PC-9 (cell line): ENCODE measurements around the gene EWSR1. TPM values are rescaled to one million over a fixed set of nuclear protein-coding genes. Genes with fewer than 3 reads are reported as not detected.

ENCODE experiments used
- BruUV-seq: library from RNA; stranded (reverse); fragments of 400-500 nt; replicated peaks from 2 replicates; lab custom pipeline; 2021; lab: Mats Ljungman, UMichigan
- CTCF ChIA-PET: fragments of 300-600 bp; sonication (Branson Sonifier 250); formaldehyde crosslinking; loops from one replicate; lab custom pipeline; 2022; ENCODE audit warnings: antibody characterized with exemption; lab: Charles Lee
- POLR2A ChIA-PET: fragments of 300-600 bp; sonication (Branson Sonifier 250); formaldehyde crosslinking; loops from one replicate; lab custom pipeline; 2022; ENCODE audit warnings: antibody characterized with exemption; ENCODE audit not compliant: unreplicated experiment; lab: Charles Lee
- DNase-seq, 2 experiments: peaks; one replicate each; pipeline versions ENCODE4 v3.0.0 to v3.0.0-alpha.2; 2015 to 2022; ENCODE audit warnings: mixed read lengths in 1 of 2
- H2AFZ ChIP-seq: fragments of 200-600 bp; sonication (generic); 2 replicates; pipeline ENCODE4 v1.8.1; 2017; ENCODE audit warnings: antibody characterized with exemption
- H3F3A ChIP-seq: fragments of 200-600 bp; sonication (generic); 2 replicates; pipeline ENCODE4 v1.8.1; 2017; ENCODE audit warnings: antibody characterized with exemption, mild to moderate bottlenecking, low read depth; ENCODE audit not compliant: insufficient read depth
- H3K27ac ChIP-seq: fragments of 200-600 bp; sonication (generic); 2 replicates; pipeline ENCODE4 v1.6.1; 2016; ENCODE audit warnings: mixed run types
- H3K27me3 ChIP-seq: fragments of 200-600 bp; sonication (generic); 2 replicates; pipeline ENCODE4 v1.6.1; 2016; ENCODE audit warnings: low read depth, mixed run types; ENCODE audit not compliant: insufficient read depth
- H3K36me3 ChIP-seq: fragments of 200-600 bp; sonication (generic); 2 replicates; pipeline ENCODE4 v1.6.1; 2016; ENCODE audit warnings: low read depth, mixed run types
- H3K4me1 ChIP-seq: fragments of 200-600 bp; sonication (generic); replicated peaks from 2 replicates; pipeline ENCODE4 v1.6.1; 2016; ENCODE audit warnings: mixed run types; ENCODE audit not compliant: insufficient read depth
- H3K4me2 ChIP-seq: fragments of 200-600 bp; sonication (generic); 2 replicates; pipeline ENCODE4 v1.6.1; 2017; ENCODE audit warnings: mixed run types
- H3K4me3 ChIP-seq: fragments of 200-600 bp; sonication (generic); 2 replicates; pipeline ENCODE4 v1.6.1; 2016; ENCODE audit warnings: mixed run types
- H3K79me2 ChIP-seq: fragments of 200-600 bp; sonication (generic); 2 replicates; pipeline ENCODE4 v1.6.1; 2017; ENCODE audit warnings: low read depth, mixed run types
- H3K9me2 ChIP-seq: fragments of 200-600 bp; sonication (generic); 2 replicates; pipeline ENCODE4 v1.8.1; 2017; ENCODE audit warnings: mild to moderate bottlenecking; ENCODE audit not compliant: insufficient read depth
- H3K9me3 ChIP-seq: fragments of 200-600 bp; sonication (generic); 2 replicates; pipeline ENCODE4 v1.8.1; 2016; ENCODE audit warnings: low read depth; ENCODE audit not compliant: insufficient read depth
- H4K20me1 ChIP-seq: fragments of 200-600 bp; sonication (generic); 2 replicates; pipeline ENCODE4 v1.8.1; 2017; ENCODE audit not compliant: insufficient read depth
- CTCF ChIP-seq: fragments of 200-600 bp; sonication (generic); conservative IDR thresholded peaks from 2 replicates; pipeline ENCODE4 v1.6.1; 2017; ENCODE audit warnings: mixed run types, antibody characterized with exemption, mild to moderate bottlenecking, moderate library complexity
- EZH2 ChIP-seq: fragments of 200-600 bp; sonication (generic); IDR thresholded peaks from 2 replicates; pipeline ENCODE4 v1.8.0; 2017; ENCODE audit warnings: antibody characterized with exemption, low read depth
- intact Hi-C: fragments of 100-400 bp; cut with micrococcal nuclease; formaldehyde crosslinking; loops from one replicate; pipeline ENCODE4 v1.10.0; 2022; ENCODE audit not compliant: unreplicated experiment
- total RNA-seq: library from RNA; stranded (reverse); gene quantifications from 2 replicates; pipeline ENCODE4 v1.2.3, GENCODE V29; 2021

EWSR1 gene
- total RNA-seq, 1 experiment from 2014 or later: 200 TPM

GRCh38 chr22:29340566-29340965 is 72.5 kb downstream of the EWSR1 start:
- BruUV-seq: no TSS peak
- ChIA-PET CTCF (no interaction called here), POLR2A (no interaction called here)
- no peak overlapping the region for H3K4me2 ChIP-seq
- no peak for DNase-seq
- H2AFZ ChIP-seq: no peak overlapping the region
- peaks cover 37% of the 10 kb centered on the region for H3K4me1 ChIP-seq
- no peak for TF ChIP-seq EZH2
- peaks cover 23% of the 10 kb centered on the region for H3F3A ChIP-seq
- no peak overlapping the region for H3K4me3 ChIP-seq
- H3K9me2 ChIP-seq: no peaks in the 10 kb centered on the region
- no peaks in the 10 kb centered on the region for H3K79me2 ChIP-seq
- no peaks in the 10 kb centered on the region for H3K27me3 ChIP-seq
- intact Hi-C loops: loop anchor here (5.0 kb wide), 1 partner anchor 37 kb away; no protein-coding TSS in a partner anchor
- no peak overlapping the region for H3K27ac ChIP-seq
- peaks cover 11% of the 10 kb centered on the region for H4K20me1 ChIP-seq
- H3K9me3 ChIP-seq: no peaks in the 10 kb centered on the region
- 0 out of 2 replicates have a peak, but pooled peaks cover 6% of the 10 kb centered on the region for H3K36me3 ChIP-seq

DNA sequence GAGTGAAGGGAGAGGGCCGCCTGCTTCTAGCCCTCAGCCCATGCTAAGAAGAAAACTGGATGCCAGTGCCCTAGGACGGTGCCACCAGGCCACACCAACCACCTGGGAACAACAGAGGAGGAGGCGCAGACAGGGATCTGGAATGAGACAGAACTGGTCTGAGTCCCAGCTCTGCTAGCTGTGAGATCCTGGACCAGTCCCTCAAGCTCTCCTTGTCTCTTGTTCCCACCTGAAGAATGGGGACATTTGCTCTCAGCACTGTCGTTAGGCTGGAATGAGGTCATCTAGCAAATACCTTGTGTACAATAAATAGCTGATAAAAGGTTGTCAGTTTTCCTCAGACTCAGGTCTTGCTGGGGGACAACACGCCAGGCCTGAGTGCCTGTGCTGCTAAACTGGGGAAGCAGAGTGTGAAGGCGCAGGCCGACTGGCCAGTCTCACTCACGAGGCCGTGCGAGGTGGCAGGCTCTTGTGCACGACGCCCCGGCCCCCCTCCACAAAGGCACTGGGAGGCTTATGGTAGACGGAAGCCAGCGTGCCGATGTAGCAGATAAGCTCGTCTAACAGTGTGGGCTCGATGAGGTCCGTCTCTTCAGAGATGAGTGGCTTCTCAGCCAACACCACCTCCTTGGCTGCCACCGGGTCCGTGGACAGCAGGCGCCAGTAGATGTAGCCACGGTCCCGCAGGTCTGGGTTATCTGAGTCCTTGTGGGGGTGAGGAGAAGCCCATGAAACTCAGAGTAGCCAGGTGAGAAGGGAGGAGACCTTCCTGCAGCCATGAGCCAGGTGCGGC is 73.2 kb downstream of the EWSR1 start:
- TF ChIP-seq CTCF (no peak), EZH2 (no peak)
- H3K79me2 ChIP-seq: no peaks in the 10 kb centered on the region
- no peaks in the 10 kb centered on the region for H3K27me3 ChIP-seq
- H3K4me3 ChIP-seq: no peak overlapping the region
- H4K20me1 ChIP-seq: peaks cover 11% of the 10 kb centered on the region
- POLR2A ChIA-PET: no interaction called here
- BruUV-seq: no TSS peak
- no peak for DNase-seq
- CTCF ChIA-PET: no interaction called here
- peaks cover 41% of the 10 kb centered on the region for H3K4me1 ChIP-seq
- 0 out of 2 replicates have a peak, but pooled peaks cover 6% of the 10 kb centered on the region for H3K36me3 ChIP-seq
- H3K9me2 ChIP-seq: no peaks in the 10 kb centered on the region
- intact Hi-C loops: loop anchor here (5.0 kb wide), 1 partner anchor 36 kb away; no protein-coding TSS in a partner anchor
- peaks cover 30% of the 10 kb centered on the region for H3F3A ChIP-seq
- no peak overlapping the region for H2AFZ ChIP-seq
- H3K4me2 ChIP-seq: no peak overlapping the region
- no peak overlapping the region for H3K27ac ChIP-seq
- no peaks in the 10 kb centered on the region for H3K9me3 ChIP-seq

- no peak for TF ChIP-seq CTCF
- no peak for TF ChIP-seq EZH2
- Histone ChIP-seq H3K27me3 (no peaks in the 10 kb centered on the region), H2AFZ (no peak overlapping the region), H3F3A (peaks cover 31% of the 10 kb centered on the region), H4K20me1 (peaks cover 11% of the 10 kb centered on the region), H3K4me1 (peaks cover 41% of the 10 kb centered on the region), H3K4me2 (no peak overlapping the region), H3K79me2 (no peaks in the 10 kb centered on the region), H3K9me2 (no peaks in the 10 kb centered on the region), H3K9me3 (no peaks in the 10 kb centered on the region), H3K27ac (no peak overlapping the region), H3K4me3 (no peak overlapping the region), H3K36me3 (0 out of 2 replicates have a peak, but pooled peaks cover 7% of the 10 kb centered on the region)
- BruUV-seq: no TSS peak
- ChIA-PET CTCF (no interaction called here), POLR2A (no interaction called here)
- intact Hi-C loops: loop anchor here (5.0 kb wide), 1 partner anchor 36 kb away; no protein-coding TSS in a partner anchor
- no peak for DNase-seq
Measured at GRCh38 chr22:29341849-29342127, 73.7 kb downstream of the EWSR1 start.
